Skeletal muscle tissue (tissue), 4 donors: ENCODE results near the gene TGFB1. TPM values are rescaled to one million over a fixed set of nuclear protein-coding genes. Genes with fewer than 3 reads are reported as not detected.
A peak's percentile ranks its signal among the peaks of the same experiment; 100 is the strongest.
"Not testable (repeated sequence)": the region's sequence is repeated elsewhere in the genome, so short reads cannot be mapped to it uniquely, and the experiment has no call there.

Source experiments
- H3K27ac ChIP-seq: one replicate; pipeline ENCODE4 v1.7.0; 2013; ENCODE audit warnings: mild to moderate bottlenecking, low read depth, low read length, inconsistent platforms
- H3K27me3 ChIP-seq, 3 donors: one replicate each; pipeline ENCODE4 v1.7.0; 2013; ENCODE audit warnings: low read length in 3 of 3; ENCODE audit not compliant: control insufficient read depth in 3 of 3, insufficient read depth in 3 of 3
- H3K36me3 ChIP-seq, 3 donors: one replicate each; pipeline ENCODE4 v1.7.0; 2013; ENCODE audit warnings: low read length in 3 of 3; ENCODE audit not compliant: control insufficient read depth in 3 of 3, insufficient read depth in 3 of 3
- H3K4me1 ChIP-seq, 3 donors: one replicate each; pipeline ENCODE4 v1.7.0; 2013; ENCODE audit warnings: low read length in 3 of 3, mild to moderate bottlenecking in 3 of 3; ENCODE audit not compliant: control insufficient read depth in 3 of 3, insufficient read depth in 3 of 3
- H3K4me3 ChIP-seq, 3 donors: one replicate each; pipeline ENCODE4 v1.7.0; 2013; ENCODE audit warnings: low read length in 3 of 3
- H3K9ac ChIP-seq, 3 donors: one replicate each; pipeline ENCODE4 v1.7.0; 2013; ENCODE audit warnings: low read length in 3 of 3, mild to moderate bottlenecking in 3 of 3, moderate library complexity in 2 of 3, low read depth in 1 of 3
- H3K9me3 ChIP-seq, 3 donors: one replicate each; pipeline ENCODE4 v1.7.0; 2013; ENCODE audit warnings: low read length in 3 of 3; ENCODE audit not compliant: control insufficient read depth in 3 of 3
- total RNA-seq: library from RNA; depleted of rRNA; stranded (reverse); fragments of >200 nt; gene quantifications from one replicate; pipeline ENCODE4 v1.2.3, GENCODE V29; 2014
- donor health status: Osteomylitis.

The TGFB1 gene
- total RNA-seq, 1 donor from 2014 or later = 3.1 TPM

- no peaks in the 10 kb centered on the region for H3K36me3 ChIP-seq
- H3K9ac ChIP-seq = no peak overlapping the region
- no peak overlapping the region for H3K4me3 ChIP-seq
- H3K4me1 ChIP-seq = peaks cover 10 to 24% (median 18%) of the 10 kb centered on the region in 3 donors
- no peaks in the 10 kb centered on the region for H3K9me3 ChIP-seq
- peaks cover 0 to 8% (median 7%) of the 10 kb centered on the region in 3 donors for H3K27me3 ChIP-seq
- H3K27ac ChIP-seq = no peak overlapping the region
These were observed 18.8 kb upstream of the TGFB1 start for GRCh38 chr19:41372501-41372900.

GRCh38 chr19:41371541-41371940 lies 17.8 kb upstream of the TGFB1 start:
- no peak overlapping the region for H3K4me3 ChIP-seq
- peaks cover 10 to 17% (median 12%) of the 10 kb centered on the region in 3 donors for H3K4me1 ChIP-seq
- no peak overlapping the region for H3K9ac ChIP-seq
- peaks cover 0 to 8% (median 4%) of the 10 kb centered on the region in 3 donors for H3K27me3 ChIP-seq
- no peaks in the 10 kb centered on the region for H3K9me3 ChIP-seq
- H3K27ac ChIP-seq = no peak overlapping the region
- no peaks in the 10 kb centered on the region for H3K36me3 ChIP-seq

- H3K4me3 ChIP-seq, H3K9me3 ChIP-seq, H3K27me3 ChIP-seq, H3K36me3 ChIP-seq, H3K27ac ChIP-seq, H3K9ac ChIP-seq: not testable (repeated sequence)
- peaks cover 8 to 14% (median 9%) of the 10 kb centered on the region in 3 donors for H3K4me1 ChIP-seq
These were observed 17.4 kb upstream of the TGFB1 start for GRCh38 chr19:41371119-41371518.

- H3K36me3 ChIP-seq = no peaks in the 10 kb centered on the region
- H3K27me3 ChIP-seq = peaks cover 0 to under 1% (median 0%) of the 10 kb centered on the region in 3 donors
- H3K4me3 ChIP-seq = no peak overlapping the region
- H3K27ac ChIP-seq = no peak overlapping the region
- H3K9ac ChIP-seq = no peak overlapping the region
- H3K4me1 ChIP-seq = peaks cover 7 to 15% (median 10%) of the 10 kb centered on the region in 3 donors
- no peaks in the 10 kb centered on the region for H3K9me3 ChIP-seq
These were observed 16.0 kb upstream of the TGFB1 start for GRCh38 chr19:41369769-41370168.

- peak overlapping the region; percentile 8 for H3K27ac ChIP-seq
- H3K9ac ChIP-seq = no peak overlapping the region
These were observed 14.2 kb upstream of the TGFB1 start for GRCh38 chr19:41367848-41368301.

GRCh38 chr19:41366089-41366488 lies 12.4 kb upstream of the TGFB1 start:
- H3K36me3 ChIP-seq = no peaks in the 10 kb centered on the region
- no peak overlapping the region for H3K4me3 ChIP-seq
- no peak overlapping the region for H3K27ac ChIP-seq
- no peaks in the 10 kb centered on the region for H3K27me3 ChIP-seq
- H3K9ac ChIP-seq = no peak overlapping the region
- peaks cover 11 to 17% (median 13%) of the 10 kb centered on the region in 3 donors for H3K4me1 ChIP-seq
- H3K9me3 ChIP-seq = no peaks in the 10 kb centered on the region

More at GRCh38 chr19:41367848-41368301, 14.2 kb upstream of the TGFB1 start:
- Histone ChIP-seq H3K36me3 (no peaks in the 10 kb centered on the region), H3K9me3 (no peaks in the 10 kb centered on the region), H3K27me3 (no peaks in the 10 kb centered on the region), H3K4me3 (no peak overlapping the region), H3K4me1 (peaks cover 11 to 17% (median 13%) of the 10 kb centered on the region in 3 donors)

GRCh38 chr19:41364524-41365391 lies 11.0 kb upstream of the TGFB1 start:
- Histone ChIP-seq H3K9me3 (no peaks in the 10 kb centered on the region), H3K27ac (peak overlapping the region; percentile 97), H3K36me3 (no peaks in the 10 kb centered on the region), H3K9ac (peak overlapping the region; percentile 89 to 96 (median 94)), H3K27me3 (no peaks in the 10 kb centered on the region), H3K4me1 (peaks cover 11 to 17% (median 13%) of the 10 kb centered on the region in 3 donors), H3K4me3 (peak overlapping the region; percentile 96 to 99 (median 98))

GRCh38 chr19:41363753-41364523 lies 10.2 kb upstream of the TGFB1 start, which contains the start of gene B9D2:
Gene B9D2 (minus strand): TSS chr19:41364149. CDS start chr19:41363519, 630 bp downstream.
- Histone ChIP-seq H3K4me1 (peaks cover 11 to 17% (median 13%) of the 10 kb centered on the region in 3 donors), H3K36me3 (no peaks in the 10 kb centered on the region), H3K27ac (peak within 1 kb of the TSS; percentile 97), H3K9me3 (no peaks in the 10 kb centered on the region), H3K4me3 (peak within 1 kb of the TSS; percentile 96 to 99 (median 98)), H3K9ac (peak within 1 kb of the TSS; percentile 89 to 96 (median 94)), H3K27me3 (no peaks in the 10 kb centered on the region)

GRCh38 chr19:41363371-41363752 lies 9.6 kb upstream of the TGFB1 start:
- peaks cover 11 to 17% (median 13%) of the 10 kb centered on the region in 3 donors for H3K4me1 ChIP-seq
- H3K4me3 ChIP-seq = peak overlapping the region; percentile 96 to 99 (median 98)
- no peaks in the 10 kb centered on the region for H3K27me3 ChIP-seq
- H3K9me3 ChIP-seq = no peaks in the 10 kb centered on the region
- H3K36me3 ChIP-seq = no peaks in the 10 kb centered on the region
- peak overlapping the region; percentile 97 for H3K27ac ChIP-seq
- peak overlapping the region; percentile 73 to 94 (median 89) for H3K9ac ChIP-seq
